Measurements from ENCODE around the gene GRHL1.

DNA sequence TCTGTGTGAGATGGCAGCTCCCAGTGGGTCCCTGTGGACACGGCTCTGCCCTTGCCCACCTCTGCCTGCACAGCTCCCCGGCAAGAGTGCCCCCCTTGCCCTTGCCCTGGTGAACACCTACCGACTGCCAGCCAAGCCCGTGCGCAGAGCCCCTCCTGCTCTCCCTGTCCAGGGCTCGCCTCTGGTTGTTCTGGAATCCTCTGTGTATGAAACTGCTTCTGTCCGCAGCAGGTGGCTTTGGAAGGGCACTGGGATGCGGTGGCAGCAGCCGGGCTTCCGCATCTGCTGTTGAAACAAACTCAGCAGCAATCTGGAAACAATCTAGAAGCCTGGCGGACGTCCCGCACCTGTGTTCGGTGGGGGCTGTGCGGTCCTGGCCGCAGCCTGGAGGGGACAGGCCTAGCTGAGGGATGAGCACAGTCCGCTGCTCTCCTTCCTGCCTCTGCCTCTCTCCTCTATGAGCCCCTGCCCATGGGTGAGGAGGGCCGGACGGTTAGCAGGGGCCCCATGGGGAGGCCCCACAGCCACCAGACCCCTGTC is 57.8 kb downstream of the GRHL1 start:
- TF ChIP-seq POLR2AphosphoS5 (IDR thresholded peaks at IDR 0.05; ENCODE audit: borderline replicate concordance, low read depth, low read length) (no peak), EZH2 (IDR thresholded peaks at IDR 0.05) (no peak), FOXP2 (optimal IDR thresholded peaks at IDR 0.05; ENCODE audit: control extremely low read depth, extremely low read length, insufficient read depth) (no peak)
